ENCODE results near the gene MASP1.

DNA sequence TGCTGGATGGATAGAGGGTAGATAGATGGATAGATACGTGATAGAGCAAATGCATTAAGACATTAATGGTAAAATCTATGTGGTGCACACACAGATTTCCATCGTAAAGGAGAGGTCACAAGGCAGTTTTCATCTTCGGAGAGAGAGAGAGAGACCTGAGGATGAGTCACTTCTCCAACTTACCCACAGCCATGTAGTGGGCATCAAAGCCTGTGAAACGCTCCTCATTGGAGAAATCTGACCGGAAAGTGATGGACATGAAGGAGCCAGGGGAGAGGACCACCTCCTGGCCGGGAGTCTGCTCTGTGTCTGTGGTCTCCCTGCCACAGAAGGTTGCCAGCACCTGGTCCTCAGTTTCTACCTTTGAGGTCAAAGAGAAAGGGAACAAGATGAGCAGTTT is 29.2 kb downstream of the MASP1 start:
- TF ChIP-seq CTCF (IDR thresholded peaks at IDR 0.05) (no peak), POLR2A (IDR thresholded peaks at IDR 0.05) (no peak)
